HL-60 (cell line): ENCODE results near the gene STARD10.
A peak's percentile ranks its signal among the peaks of the same experiment; 100 is the strongest.

ENCODE experiments used
- DNase-seq, 2 experiments: peaks; one replicate each; pipeline ENCODE4 v3.0.0-alpha.2; 2010 to 2020; ENCODE audit warnings: low read depth in 1 of 2, low spot score in 1 of 2
- H3K27ac ChIP-seq: fragments of 250-450 bp; sonication (Bioruptor Pico); replicated peaks from 2 replicates; pipeline ENCODE4 v1.5.1; 2020; ENCODE audit warnings: mild to moderate bottlenecking, moderate library complexity
- H3K27me3 ChIP-seq: fragments of 250-450 bp; sonication (Bioruptor Pico); 2 replicates; pipeline ENCODE4 v1.5.1; 2021; ENCODE audit warnings: mild to moderate bottlenecking, moderate library complexity; ENCODE audit not compliant: insufficient read depth, poor library complexity, severe bottlenecking
- H3K4me3 ChIP-seq: replicated peaks from 2 replicates; pipeline ENCODE4 v1.5.1; 2011; ENCODE audit warnings: mild to moderate bottlenecking, control low read depth, low read length; ENCODE audit not compliant: insufficient read depth
- GABPA ChIP-seq: IDR thresholded peaks from 2 replicates; pipeline ENCODE4 v1.6.1; 2012; ENCODE audit warnings: low read depth
- POLR2AphosphoS5 ChIP-seq: IDR thresholded peaks from 2 replicates; pipeline ENCODE4 v1.6.1; 2012; ENCODE audit warnings: low read depth
- SPI1 ChIP-seq: IDR thresholded peaks from 2 replicates; pipeline ENCODE4 v1.6.1; 2012; ENCODE audit warnings: low read depth, mild to moderate bottlenecking, borderline replicate concordance
- TF ChIP-seq, protein P1 (sequence below): IDR thresholded peaks from 2 replicates; pipeline ENCODE4 v1.6.1; 2012; ENCODE audit warnings: low read depth; ENCODE audit not compliant: insufficient replicate concordance
- TF ChIP-seq, protein P2 (sequence below): IDR thresholded peaks from one replicate; pipeline ENCODE4 v1.5.1; 2011; ENCODE audit warnings: low read length, control low read depth, inconsistent platforms; ENCODE audit not compliant: insufficient read depth

The STARD10 gene

GRCh38 chr11:72721689-72722049 is 72.2 kb downstream of the STARD10 start:
- Histone ChIP-seq H3K27ac (peak overlapping the region; percentile 83), H3K4me3 (peak overlapping the region; percentile 51), H3K27me3 (no peaks in the 10 kb centered on the region)
- TF ChIP-seq SPI1 (no peak), POLR2AphosphoS5 (no peak), GABPA (no peak)
- TF ChIP-seq, protein P1, sequence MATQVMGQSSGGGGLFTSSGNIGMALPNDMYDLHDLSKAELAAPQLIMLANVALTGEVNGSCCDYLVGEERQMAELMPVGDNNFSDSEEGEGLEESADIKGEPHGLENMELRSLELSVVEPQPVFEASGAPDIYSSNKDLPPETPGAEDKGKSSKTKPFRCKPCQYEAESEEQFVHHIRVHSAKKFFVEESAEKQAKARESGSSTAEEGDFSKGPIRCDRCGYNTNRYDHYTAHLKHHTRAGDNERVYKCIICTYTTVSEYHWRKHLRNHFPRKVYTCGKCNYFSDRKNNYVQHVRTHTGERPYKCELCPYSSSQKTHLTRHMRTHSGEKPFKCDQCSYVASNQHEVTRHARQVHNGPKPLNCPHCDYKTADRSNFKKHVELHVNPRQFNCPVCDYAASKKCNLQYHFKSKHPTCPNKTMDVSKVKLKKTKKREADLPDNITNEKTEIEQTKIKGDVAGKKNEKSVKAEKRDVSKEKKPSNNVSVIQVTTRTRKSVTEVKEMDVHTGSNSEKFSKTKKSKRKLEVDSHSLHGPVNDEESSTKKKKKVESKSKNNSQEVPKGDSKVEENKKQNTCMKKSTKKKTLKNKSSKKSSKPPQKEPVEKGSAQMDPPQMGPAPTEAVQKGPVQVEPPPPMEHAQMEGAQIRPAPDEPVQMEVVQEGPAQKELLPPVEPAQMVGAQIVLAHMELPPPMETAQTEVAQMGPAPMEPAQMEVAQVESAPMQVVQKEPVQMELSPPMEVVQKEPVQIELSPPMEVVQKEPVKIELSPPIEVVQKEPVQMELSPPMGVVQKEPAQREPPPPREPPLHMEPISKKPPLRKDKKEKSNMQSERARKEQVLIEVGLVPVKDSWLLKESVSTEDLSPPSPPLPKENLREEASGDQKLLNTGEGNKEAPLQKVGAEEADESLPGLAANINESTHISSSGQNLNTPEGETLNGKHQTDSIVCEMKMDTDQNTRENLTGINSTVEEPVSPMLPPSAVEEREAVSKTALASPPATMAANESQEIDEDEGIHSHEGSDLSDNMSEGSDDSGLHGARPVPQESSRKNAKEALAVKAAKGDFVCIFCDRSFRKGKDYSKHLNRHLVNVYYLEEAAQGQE = no peak
- TF ChIP-seq, protein P2, sequence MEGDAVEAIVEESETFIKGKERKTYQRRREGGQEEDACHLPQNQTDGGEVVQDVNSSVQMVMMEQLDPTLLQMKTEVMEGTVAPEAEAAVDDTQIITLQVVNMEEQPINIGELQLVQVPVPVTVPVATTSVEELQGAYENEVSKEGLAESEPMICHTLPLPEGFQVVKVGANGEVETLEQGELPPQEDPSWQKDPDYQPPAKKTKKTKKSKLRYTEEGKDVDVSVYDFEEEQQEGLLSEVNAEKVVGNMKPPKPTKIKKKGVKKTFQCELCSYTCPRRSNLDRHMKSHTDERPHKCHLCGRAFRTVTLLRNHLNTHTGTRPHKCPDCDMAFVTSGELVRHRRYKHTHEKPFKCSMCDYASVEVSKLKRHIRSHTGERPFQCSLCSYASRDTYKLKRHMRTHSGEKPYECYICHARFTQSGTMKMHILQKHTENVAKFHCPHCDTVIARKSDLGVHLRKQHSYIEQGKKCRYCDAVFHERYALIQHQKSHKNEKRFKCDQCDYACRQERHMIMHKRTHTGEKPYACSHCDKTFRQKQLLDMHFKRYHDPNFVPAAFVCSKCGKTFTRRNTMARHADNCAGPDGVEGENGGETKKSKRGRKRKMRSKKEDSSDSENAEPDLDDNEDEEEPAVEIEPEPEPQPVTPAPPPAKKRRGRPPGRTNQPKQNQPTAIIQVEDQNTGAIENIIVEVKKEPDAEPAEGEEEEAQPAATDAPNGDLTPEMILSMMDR = no peak
- peak in 1 of 2 experiments; percentile 37 for DNase-seq

DNA sequence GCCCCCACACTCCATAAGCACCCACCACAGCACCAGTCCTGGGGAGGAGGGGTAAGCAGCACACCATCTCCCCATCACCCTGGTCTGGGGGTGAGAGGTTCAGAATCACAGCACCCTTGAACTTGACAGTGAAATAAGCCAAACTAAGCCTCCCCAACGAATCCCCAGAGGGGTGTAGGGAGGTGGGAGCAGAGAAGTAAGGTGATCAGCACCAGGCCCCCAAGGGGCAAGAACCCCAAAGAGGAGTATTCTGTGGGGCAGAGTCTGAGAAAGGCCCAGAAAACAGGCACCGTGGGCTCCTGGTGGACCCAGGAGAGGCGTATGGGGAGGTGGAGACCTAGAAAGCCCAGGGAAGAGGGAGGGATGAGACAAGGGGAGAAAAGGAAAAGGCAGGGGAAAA is 72.6 kb downstream of the STARD10 start:
- no peak for DNase-seq
- Histone ChIP-seq H3K27ac (peak overlapping the region; percentile 83), H3K4me3 (peak overlapping the region; percentile 51), H3K27me3 (no peaks in the 10 kb centered on the region)
- TF ChIP-seq GABPA = no peak
- TF ChIP-seq, protein P2 = no peak
- TF ChIP-seq POLR2AphosphoS5 = no peak
- TF ChIP-seq, protein P1 = no peak
- TF ChIP-seq SPI1 = no peak

DNA sequence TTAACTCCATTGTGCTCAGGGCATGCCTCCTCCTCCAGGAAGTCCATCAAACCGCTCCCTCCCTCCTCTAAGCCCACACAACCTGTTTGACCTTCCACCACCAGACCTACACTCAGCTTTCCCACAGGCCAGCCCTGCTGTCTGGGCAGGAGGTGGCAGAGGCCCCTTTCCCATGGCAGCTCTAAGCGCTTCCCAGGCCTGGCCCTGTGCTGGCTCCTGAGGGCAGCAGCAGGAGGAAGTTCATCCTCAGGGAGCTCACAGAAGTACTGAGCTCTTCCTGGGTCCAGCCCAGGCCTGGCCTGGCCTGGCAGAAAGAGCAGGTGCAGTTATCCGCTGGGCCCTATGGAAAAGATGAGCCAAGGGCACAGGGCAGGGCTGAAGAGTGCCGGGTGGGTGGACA is 73.1 kb downstream of the STARD10 start:
- Histone ChIP-seq H3K27ac (peak overlapping the region; percentile 83), H3K4me3 (peak overlapping the region; percentile 51), H3K27me3 (no peaks in the 10 kb centered on the region)
- TF ChIP-seq, protein P1 = no peak
- TF ChIP-seq, protein P2 = no peak
- no peak for TF ChIP-seq POLR2AphosphoS5
- TF ChIP-seq SPI1 = no peak
- TF ChIP-seq GABPA = no peak
- no peak for DNase-seq
